Right forelimb (tissue), 1 donor: ENCODE data around the gene CPE.
"Not testable (repeated sequence)": the region's sequence is repeated elsewhere in the genome, so short reads cannot be mapped to it uniquely, and the experiment has no call there.

Experiments used
- DNase-seq: peaks from one replicate; pipeline ENCODE4 v3.0.0-alpha.2; 2018

CPE gene

DNA sequence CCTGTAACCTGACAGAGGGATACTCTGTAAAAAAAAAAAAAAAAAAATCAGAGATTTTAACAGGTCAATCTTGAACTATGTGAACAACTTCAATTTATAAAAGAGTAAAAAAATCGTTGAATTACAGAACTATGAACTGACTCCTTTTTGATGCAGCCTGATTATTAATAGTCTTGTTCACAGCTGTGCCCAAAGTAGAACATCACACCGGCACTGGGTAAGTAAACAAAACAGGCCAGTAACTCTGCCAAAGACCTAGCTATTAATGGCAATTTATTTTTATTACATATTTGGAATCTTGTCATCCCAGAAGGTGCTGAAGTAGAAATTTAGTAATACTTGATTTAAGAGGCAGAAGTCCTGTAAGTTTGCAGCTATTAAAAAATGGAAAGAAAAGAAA lies 31.4 kb downstream of the CPE start:
- no peak for DNase-seq

DNA sequence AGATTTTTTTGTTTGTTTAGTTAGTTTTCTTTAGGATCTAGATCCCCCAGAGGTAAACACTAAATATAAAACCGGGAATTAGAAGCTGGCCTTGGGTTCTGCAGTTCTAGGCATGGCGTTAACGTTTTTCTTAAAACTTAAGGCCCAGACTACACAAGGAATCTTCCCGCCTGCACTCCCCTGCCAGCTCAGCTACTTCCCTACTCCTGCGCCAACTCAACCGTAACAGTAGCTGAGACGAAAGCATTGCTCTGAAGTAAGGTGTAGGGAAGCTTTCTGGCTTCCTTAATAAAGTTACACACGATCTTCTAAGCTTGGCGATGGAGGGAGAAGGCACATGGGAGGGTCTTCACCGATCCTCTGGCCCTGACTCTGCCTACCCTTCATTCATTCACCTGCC lies 37.1 kb downstream of the CPE start:
- DNase-seq = no peak

DNA sequence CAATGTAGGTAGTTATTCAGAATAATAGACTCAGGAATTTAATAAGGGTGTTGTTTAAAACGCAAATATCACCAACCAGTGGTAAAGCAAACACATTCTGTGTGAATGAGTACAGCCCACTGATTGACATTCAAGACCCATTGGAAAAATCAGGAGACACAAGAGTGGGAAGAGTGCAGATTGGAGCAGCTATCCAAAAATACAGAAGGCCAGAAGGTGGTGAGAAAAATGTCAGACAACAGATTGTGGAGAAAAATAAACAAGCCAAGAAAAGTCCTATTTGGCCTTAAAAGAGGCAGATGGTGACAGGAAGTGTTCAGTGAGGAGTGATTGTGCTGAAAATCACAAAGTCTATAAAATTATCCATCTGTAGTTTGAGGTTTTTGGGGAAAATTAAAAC lies 39.3 kb downstream of the CPE start:
- DNase-seq = no peak

DNA sequence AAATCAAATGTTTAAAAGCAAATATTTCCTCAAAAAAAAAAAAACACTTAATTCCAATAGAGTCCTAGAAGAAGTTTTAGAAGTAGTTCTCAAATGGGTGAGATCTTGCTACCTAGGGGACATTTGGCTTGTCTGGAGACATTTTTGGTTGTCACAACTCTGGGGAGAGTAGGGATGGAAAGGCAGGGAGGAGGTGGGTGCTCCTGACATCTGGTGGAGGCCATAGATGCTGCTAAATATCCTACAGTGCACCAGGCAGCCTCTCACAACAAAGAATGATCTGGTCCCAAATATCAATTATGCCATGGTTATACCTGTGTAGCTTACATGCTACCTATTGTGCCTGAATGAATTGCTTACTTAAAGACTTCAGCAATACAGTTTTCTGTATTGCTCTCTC lies 46.8 kb downstream of the CPE start:
- DNase-seq = no peak

DNA sequence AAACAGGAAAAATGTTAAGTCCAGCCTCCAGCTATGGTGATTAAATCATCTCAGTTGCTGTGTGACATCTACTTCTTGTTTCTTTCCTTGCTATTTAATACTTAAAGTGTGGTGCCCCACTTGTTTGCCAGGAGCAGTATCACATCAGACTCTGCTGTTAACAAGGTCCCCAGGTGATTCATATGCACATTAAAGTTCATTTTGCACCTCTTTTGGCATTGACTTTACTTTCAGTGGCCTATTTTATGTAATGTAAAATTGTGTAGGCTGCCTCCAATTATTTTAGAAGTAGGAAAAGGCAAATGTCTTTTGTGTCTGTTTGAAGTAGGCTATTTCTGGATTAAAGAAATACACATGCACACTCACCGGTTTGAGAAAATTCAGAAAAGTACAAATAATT lies 47.5 kb downstream of the CPE start:
- DNase-seq = no peak

DNA sequence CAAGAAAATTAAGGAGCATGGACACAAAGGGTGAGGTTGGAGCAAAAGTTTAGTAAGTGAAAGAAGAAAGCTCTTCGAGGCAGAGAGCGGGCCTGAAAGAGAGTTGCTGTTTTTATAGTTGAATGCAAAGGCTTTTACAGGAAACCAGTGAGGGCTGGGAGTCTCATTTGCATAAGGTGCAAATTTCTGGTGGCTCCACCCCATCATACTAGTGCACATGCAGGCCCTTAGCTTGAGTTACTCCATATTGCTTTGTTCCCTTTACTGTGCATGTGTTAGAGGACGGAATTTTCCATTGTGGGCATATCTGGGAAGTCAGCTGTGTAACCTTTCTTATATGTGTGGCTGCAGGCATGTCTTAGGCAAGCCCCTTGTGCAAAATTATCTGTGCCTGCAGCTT lies 48.0 kb downstream of the CPE start:
- DNase-seq = no peak

DNA sequence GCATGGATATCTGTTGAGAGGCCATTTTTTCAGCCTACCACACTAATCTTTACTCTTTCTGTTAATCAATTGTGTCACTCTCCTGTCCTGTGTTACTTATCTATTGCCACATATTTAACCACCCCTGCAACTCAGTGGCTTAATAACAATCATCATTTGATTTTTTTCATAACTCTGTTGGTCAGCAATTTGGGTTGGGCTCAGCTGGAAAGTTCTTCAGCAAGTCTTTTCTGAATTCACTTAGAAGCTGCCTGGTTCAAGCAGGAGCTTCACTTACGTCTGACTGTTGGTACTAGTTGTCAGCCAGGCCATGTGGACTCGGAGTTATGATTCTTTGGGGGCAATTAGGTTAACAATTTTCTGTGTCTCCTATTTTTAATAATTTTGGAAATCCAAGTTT lies 50.1 kb downstream of the CPE start:
- DNase-seq = no peak

DNA sequence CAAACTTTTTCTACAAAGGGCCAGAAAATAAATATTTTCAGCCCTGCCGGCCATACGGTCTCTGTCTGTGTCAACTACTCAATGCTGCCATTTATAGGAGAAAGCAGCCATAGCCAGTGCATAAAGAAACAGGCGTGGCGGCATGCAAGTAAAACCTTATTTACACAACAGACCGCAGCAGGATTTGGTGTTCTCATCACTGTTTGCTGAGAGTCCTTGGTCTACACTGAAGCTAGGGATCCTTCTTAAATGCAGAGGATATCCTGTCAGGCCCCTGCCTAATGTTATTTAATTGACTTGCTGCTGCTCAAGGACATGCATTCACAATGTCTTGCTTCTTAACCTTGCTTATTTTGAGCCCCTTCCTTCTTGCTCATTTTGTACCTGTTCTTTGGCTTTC lies 54.7 kb downstream of the CPE start:
- DNase-seq = no peak

DNA sequence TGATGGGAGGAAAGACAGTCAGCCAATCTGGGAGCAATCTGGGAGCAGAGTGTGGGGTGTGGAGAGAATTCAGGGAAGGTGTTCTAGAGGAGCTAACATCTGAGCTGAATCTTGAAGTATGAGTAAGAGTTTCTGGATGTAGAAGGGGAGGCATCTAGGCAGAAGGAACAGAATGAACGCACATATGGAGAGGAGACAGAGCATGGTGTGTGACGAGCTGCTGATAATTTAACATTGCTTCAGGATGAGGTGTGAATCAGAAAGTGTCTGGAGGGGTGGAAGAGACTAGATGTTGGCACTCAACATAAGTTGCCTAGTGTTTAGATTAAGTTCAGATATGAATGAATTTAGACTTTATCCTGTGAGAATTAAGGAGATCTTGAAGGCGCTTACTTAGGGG lies 58.9 kb downstream of the CPE start:
- DNase-seq = no peak

DNA sequence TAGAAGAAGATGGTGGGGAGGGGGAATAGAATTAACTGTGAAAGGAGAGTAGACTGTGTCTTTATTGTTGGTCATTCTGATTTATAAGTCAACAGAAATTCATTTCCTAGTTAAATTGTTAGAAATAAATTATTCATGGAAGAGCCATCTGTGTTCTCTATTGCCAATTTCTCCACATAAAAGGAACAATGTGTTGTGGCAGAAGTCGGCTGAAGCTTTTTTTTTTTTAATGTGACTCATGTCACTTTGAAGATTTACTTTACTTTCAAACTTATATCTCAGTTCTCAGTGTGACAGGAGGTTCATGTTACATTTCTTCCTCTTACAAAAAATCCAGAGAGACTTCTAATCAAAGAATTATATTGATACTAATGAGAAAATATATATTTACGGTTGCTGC lies 60.5 kb downstream of the CPE start:
- DNase-seq = no peak

DNA sequence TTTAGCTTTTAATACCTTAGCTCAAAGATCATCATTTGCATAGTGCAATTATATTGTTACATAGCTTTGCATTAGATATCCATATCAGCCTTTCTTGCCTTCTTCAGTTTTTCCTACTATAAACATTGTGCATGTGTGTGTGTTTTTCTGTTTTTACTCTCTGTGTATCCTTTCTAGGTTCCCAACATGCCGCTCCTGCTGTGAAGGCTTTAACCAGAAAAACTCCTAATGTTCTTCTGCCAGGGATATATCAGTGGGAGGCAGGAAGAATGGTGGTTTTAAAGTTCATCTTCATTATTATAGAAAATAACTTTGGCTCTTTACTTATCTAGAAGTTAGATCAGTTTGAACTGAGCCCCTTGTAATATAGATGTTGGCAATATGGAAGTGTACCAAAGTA lies 61.2 kb downstream of the CPE start:
- no peak for DNase-seq

DNA sequence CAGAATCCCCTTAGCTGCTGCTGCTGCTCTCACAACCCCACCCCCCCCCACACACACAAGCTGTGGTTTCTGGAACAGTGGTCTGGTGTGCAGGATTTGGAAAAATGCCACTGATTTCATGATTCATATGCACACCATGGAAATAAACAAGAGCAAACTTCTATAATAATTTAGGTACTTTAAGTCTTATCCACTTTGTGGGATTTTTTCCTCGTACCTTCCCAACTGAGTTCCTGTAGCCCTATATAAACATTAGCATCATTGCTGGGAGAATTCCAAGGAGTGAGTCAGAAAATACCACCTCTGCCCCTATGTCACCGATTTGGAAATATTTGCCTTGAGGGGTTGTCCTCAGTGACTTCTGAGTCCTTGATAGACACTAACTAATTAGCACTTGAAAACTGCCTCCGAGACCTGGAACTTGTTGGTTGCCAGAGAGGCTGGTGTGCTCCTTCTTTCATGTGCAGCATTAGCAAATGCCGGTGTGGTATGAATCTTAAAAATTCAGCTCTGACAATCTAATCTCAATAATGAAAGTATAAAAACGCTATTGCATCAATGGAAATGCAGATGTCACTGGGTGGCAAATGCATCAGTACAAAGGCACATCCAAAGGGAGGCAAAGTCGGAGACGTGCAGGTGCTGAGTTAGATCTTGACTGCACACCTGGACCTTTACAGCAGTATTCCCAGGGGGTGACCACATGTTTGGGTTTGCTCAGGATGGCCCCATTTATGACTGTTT lies 61.8 kb downstream of the CPE start:
- DNase-seq = no peak

DNA sequence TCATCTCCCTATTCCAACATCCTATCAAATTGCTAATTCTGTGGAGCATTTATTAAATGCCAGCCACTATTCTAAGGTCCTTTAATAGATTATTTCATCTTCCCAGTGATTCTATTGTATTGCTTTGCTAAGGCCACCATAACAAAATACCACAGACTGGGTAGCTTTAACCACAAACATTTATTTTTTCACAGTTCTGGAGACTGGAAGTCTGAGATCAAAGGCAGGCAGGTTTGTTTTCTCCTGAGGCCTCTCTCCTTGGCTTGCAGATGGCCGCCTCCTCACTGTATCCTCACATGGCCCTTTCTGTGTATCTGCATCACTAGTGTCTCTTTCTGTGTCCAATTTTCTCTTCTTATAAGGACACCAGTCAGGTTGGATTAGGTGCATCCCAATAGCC lies 64.5 kb downstream of the CPE start:
- DNase-seq = no peak

DNA sequence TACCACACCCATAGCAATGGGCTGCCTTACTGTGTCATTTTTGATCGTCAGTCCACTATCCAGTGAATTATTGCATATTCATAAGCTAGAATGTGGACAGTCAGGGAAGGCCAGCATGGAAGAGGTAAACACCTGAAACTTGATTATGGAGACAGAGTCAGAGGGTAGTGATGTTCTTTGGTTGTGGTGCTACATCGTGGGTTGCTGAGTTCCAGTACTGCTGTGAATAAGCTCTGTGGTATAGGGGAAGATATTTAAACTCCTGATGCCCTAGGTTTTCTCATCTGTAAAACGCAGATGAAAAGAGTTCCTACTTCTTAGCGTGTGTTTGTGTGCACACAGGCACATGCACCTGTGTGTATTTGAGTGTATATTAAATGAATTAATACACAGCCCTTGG lies 69.9 kb downstream of the CPE start:
- DNase-seq = no peak

DNA sequence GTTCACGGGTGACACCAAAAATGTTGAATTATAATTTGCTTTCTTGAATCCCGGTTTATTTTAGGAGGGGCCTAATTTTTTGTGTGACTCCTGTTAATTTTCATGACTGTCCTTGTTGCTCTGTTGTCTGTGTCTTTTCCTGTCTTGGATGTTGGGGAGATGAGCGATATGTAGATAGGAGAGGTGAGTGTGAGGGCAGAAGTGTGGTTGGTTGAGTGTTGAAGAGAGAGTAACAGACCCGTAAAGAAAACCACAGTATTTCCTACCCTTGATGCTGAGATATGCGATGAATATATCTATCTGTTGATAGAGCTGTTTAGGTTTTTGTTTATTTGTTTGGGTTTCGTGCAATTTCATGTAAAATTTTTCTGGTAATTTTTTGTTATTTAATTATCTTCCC lies 70.5 kb downstream of the CPE start:
- DNase-seq = no peak

DNA sequence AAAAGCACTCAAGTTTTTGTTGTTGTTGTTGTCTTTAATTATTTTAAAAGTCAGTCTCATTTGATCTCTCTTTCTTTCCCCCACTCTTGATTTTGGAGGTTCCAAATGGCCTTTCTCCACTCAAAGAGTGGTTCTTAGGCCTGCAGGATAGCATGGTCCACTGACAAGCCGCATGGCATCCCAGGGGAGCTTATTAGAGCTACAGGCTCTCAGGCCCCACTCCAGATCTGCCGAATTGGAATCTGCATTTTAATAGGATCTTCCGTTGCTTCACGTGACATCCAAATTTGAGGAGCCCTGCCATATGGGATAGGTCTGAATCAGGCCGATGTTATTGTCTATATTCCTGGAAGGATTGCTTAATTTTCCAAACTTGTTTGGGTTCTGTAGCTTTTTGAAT lies 72.1 kb downstream of the CPE start:
- DNase-seq = no peak

DNA sequence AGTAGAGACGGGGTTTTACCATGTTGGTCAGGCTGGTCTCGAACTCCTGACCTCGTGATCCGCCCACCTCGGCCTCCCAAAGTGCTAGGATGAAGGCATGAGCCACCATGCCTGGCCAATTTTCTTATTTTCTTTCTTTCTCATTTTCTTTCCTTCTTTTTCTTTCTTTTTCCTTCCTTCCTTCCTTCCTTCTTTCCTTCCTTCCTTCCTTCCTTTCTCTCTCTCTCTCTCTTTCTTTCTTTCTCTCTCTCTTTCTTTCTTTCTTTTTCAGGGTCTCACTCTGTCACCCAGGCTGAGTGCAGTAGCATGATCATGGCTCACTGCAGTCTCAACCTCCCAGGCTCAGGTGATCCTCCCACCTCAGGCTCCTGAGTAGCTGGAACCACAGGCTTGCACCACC lies 74.3 kb downstream of the CPE start:
- not testable (repeated sequence) for DNase-seq

DNA sequence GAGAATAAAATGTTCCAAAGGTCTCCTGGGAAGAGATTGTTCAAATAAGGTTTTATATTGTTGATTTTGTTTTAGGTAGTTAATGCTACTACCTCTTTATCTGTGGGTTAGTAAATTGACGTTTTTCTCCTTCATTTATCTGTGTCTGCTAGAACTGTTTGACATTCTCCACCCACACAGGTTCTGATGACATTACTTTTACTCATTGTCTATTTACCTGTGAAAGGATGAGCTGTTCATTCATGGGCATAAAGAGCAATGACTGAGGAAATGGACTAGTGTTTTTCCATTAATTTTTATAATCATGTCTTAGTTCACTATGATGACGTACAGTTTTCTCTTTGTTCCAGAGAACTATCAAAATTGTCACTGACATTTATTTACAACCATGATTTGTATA lies 75.6 kb downstream of the CPE start:
- no peak for DNase-seq

DNA sequence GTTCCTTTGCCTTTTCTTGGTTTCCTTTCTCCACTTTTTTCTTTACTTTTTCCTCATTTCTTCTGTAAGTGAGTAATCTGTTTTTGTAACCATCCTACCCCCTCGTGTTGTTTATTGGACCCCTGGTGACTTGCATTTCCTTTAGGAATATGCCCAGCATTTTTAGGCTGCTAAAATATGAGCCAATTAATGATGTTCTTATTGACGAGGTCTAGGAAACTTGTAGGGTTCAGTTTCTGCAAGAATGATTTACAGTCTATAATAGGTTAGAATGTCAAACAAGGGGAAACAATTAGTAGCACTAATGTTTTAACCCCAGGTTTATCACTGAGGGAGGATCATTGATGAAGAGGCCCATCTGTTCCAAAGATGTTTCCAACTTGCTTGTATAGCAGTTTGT lies 79.0 kb downstream of the CPE start:
- DNase-seq = no peak

DNA sequence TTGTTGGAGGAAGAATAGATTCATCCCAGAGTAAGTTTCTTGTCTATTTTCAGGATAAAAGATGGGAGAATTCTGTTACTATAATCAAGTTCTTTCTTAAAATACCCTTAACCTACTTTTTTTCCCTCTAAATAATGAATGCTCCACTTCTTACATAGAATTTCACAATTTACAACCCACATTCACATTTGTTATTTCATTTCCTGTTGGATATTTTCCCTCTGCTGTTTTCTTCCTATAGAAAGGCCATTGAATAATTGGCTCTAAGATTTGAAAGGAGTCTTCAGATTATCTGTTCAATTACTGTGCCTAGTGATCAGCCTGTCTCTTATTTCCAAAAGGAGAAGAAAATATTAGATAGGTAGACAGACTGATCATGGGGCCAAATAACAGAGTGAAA lies 79.7 kb downstream of the CPE start:
- no peak for DNase-seq

DNA sequence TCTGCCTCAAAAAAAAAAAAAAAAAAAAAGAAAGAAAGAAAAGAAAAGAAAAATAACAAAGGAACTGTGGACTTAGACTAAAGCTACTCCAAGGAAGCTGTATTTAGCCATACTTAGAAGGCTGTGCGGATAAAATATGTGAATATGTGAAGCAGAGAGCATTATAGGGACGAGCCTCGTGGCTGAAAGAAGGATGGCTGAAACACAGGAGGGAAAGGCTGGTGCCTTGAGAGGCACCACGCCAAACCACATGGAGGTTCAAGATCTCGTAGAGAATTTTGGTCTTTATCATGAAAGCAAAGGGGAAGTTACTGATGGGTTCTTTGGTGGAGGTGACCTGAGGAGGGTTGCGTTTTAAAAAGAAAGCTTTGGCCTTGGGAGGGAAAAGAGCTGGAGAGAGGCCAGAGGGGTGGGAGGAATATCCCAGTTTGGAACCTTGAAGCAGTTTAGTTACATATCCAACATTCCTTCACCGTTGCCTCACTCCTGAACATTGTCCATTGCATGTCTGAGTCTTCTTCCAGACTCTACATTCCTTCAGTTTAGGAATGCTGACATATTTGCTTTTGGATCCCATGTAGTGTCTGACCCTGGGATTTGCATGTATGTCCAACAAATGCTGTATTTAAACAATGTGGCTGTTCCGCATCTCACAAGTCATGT lies 82.5 kb downstream of the CPE start:
- peak; percentile 60 for DNase-seq

DNA sequence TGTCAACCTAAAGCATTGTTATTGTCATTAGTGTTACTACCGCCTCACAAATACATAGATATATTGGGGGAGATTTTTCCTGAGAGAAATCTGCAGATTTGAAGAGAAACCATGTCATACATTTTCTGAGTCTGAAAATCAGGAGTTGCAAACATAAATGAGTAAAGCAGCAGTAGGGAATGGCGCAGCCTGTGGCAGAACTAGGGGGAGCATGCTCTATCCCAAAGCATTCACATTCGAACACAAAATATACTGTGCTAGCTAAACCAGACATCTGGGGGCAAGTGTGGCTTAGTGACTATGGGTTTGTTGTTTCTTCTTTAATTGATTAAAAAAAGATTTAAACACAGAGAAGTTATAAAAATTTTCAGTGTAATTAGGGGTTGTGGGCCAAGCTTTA lies 83.2 kb downstream of the CPE start:
- DNase-seq = no peak

DNA sequence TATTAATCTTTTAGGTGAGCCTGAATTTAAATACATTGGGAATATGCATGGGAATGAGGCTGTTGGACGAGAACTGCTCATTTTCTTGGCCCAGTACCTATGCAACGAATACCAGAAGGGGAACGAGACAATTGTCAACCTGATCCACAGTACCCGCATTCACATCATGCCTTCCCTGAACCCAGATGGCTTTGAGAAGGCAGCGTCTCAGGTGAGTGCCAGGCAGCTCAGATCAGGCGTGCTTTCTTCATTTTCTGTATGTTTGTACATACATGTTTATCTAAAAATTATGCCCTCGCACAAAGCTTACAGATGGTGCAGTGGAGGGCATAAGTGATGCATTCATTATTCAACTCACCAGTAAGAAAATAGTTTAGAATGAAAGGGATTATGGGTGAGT lies 85.6 kb downstream of the CPE start:
- DNase-seq = no peak

DNA sequence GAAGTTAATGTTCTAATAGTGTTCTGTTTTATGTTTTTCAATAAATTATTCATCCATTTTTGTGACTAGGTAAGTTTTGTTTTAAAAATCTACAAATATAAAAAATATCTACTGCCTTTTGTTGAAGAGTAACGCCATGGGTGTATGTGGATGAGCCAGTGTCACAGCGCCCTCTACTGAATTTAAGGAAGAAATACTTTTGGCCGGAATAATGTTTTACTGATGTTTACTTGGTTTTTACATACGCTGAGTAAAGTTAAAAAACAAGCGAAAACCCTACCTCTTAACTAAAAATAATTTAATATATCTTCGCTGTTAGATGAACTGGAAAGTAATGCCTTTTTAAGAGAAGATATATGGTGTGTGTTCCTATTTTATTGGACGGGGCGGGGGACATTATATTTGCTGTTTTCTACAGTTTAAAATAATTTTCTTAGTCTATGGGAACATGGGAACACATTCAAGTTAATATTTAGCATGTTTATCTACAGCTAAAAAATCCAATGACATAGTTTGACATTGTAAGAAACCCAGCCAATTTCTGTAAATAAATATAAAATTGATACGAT lies 86.1 kb downstream of the CPE start:
- DNase-seq = no peak

DNA sequence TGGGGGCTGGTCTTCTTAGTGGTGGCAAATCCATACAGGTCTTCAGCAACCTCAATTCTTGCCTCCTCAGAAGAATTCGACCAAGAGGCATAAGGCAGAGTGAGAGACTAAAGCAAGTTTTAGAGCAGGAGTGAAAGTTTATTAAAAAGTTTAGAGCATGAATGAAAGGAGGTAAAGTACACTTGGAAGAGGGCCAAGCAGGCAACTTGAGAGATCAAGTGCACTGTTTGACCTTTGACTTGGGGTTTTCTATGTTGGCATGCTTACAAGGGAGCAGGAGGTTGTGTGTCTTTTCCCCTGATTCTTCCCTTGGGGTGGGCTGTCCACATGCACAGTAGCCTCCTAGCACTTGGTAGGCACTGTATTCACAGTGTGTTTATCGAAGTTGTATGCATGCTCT lies 91.2 kb downstream of the CPE start:
- no peak for DNase-seq
